H1 (cell line): ENCODE data around the gene LRRFIP1. TPM values are rescaled to one million over a fixed set of nuclear protein-coding genes. Genes with fewer than 3 reads are reported as not detected.

ENCODE experiments used
- ASH2L ChIP-seq: fragments of 200-600, 300-600 bp; sonication (generic); IDR thresholded peaks from one replicate; pipeline ENCODE4 v1.7.1; 2017; ENCODE audit warnings: low read length
- CBX5 ChIP-seq: fragments of 300-800, 300-1000 bp; sonication (generic); IDR thresholded peaks from 2 replicates; pipeline ENCODE4 v1.7.1; 2016; ENCODE audit warnings: antibody characterized with exemption, low read length, low read depth
- CEBPB ChIP-seq: IDR thresholded peaks from 2 replicates; pipeline ENCODE4 v1.6.1; 2012; ENCODE audit warnings: low read depth, low read length
- GABPA ChIP-seq: IDR thresholded peaks from 2 replicates; pipeline ENCODE4 v1.6.1; 2011; ENCODE audit warnings: mild to moderate bottlenecking, low read length, moderate library complexity, borderline replicate concordance; ENCODE audit not compliant: insufficient read depth
- RNF2 ChIP-seq: fragments of 200-900, 300-1000 bp; sonication (generic); IDR thresholded peaks from 2 replicates; pipeline ENCODE4 v1.7.1; 2016; ENCODE audit warnings: borderline replicate concordance, low read depth, mild to moderate bottlenecking, antibody characterized with exemption, low read length; ENCODE audit not compliant: poor library complexity, severe bottlenecking; ENCODE audit errors: missing control alignments
- TAF1 ChIP-seq: IDR thresholded peaks from 2 replicates; pipeline ENCODE4 v1.6.1; 2011; ENCODE audit warnings: mild to moderate bottlenecking, low read depth, low read length
- TBP ChIP-seq: IDR thresholded peaks from 2 replicates; pipeline ENCODE4 v1.6.1; 2011; ENCODE audit warnings: low read depth, low read length, improper control_type of control experiment
- TCF12 ChIP-seq: IDR thresholded peaks from 2 replicates; pipeline ENCODE4 v1.6.1; 2011; ENCODE audit warnings: low read depth, mild to moderate bottlenecking, low read length
- TEAD4 ChIP-seq: IDR thresholded peaks from 2 replicates; pipeline ENCODE4 v1.6.1; 2012; ENCODE audit warnings: low read depth, low read length, inconsistent platforms, mixed read lengths
- polyA plus RNA-seq, 7 experiments: library from polyadenylated mRNA; depleted of rRNA in 3 of 7; stranded (reverse) in 5 of 7; unstranded in 2 of 7; fragments of >200 nt in 5 of 7; fragments of 200-250 nt in 2 of 7; gene quantifications; 1 replicate in 5 of 7; 2 replicates in 1 of 7; 4 replicates in 1 of 7; pipeline versions ENCODE4 v1.2.1 to v1.2.3, GENCODE V29; 2011 to 2013; ENCODE audit warnings: missing spikeins in 2 of 7, mixed read lengths in 2 of 7
- total RNA-seq: library from RNA; stranded (reverse); fragmentation: NEBNext Ultra II Directional; extraction: Animal tissue kit (Norgen Biotek cat#: 25700); gene quantifications from 2 replicates; pipeline ENCODE4 v1.2.1, GENCODE V29; 2021
- TF ChIP-seq, protein P1 (sequence below): IDR thresholded peaks from 2 replicates; pipeline ENCODE4 v1.6.1; 2011; ENCODE audit warnings: low read depth, mild to moderate bottlenecking, low read length; ENCODE audit not compliant: insufficient read depth

Gene LRRFIP1
- total and polyA plus RNA-seq, 2 of the 8 experiments (the other 6 are each of a cell fraction or from before 2014, with no cell fraction given): 12.1 to 75.8 TPM

- TF ChIP-seq ASH2L (no peak), GABPA (no peak), TBP (no peak), CBX5 (no peak), RNF2 (no peak), CEBPB (no peak), TAF1 (no peak), TEAD4 (no peak), TCF12 (no peak)
- TF ChIP-seq, protein P1, sequence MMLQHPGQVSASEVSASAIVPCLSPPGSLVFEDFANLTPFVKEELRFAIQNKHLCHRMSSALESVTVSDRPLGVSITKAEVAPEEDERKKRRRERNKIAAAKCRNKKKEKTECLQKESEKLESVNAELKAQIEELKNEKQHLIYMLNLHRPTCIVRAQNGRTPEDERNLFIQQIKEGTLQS: no peak
Observed at GRCh38 chr2:237733677-237734300, 106.4 kb downstream of the LRRFIP1 start (continued).
